Fibroblast of villous mesenchyme (primary cell): ENCODE measurements around the gene KCNH2. TPM values are rescaled to one million over a fixed set of nuclear protein-coding genes. Genes with fewer than 3 reads are reported as not detected.
"Not testable (repeated sequence)": the region's sequence is repeated elsewhere in the genome, so short reads cannot be mapped to it uniquely, and the experiment has no call there.

Experiments
- DNase-seq: peaks from one replicate; pipeline ENCODE4 v3.0.0-alpha.2; 2010; ENCODE audit warnings: low read depth
- H3K4me3 ChIP-seq: 2 replicates; pipeline ENCODE4 v1.5.1; 2011; ENCODE audit warnings: low read depth, mild to moderate bottlenecking, low read length
- total RNA-seq: library from RNA; depleted of rRNA; stranded (reverse); fragments of >200 nt; gene quantifications from 2 replicates; pipeline ENCODE4 v1.2.3, GENCODE V29; 2012
- TF ChIP-seq, protein P1 (sequence below): IDR thresholded peaks from 2 replicates; pipeline ENCODE4 v1.5.1; 2012; ENCODE audit warnings: low read depth, mild to moderate bottlenecking, low read length; ENCODE audit not compliant: insufficient read depth

The KCNH2 gene
- total RNA-seq, 1 donor, result 2.6 TPM

DNA sequence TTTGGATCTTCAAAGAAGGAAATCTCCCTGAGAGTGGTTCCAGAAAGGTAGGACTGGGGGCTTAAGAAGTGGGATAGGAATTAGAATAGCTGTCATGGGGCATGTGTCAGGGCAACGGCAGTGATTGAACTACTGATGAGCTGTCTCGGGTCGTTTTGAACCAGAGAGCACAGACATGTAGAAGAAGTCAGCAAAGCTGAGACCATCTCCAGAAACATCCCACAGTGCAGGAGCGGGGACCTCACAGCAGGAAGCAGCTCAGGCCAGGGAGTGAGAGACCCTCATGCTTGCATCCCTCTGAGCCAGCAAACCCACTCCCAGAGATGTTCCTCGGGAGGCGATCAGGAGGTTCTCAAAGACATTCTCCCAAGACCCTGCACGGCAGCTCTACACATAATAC, 65.7 kb downstream of the KCNH2 start:
- no peak overlapping the region for H3K4me3 ChIP-seq
- no peak for DNase-seq
- TF ChIP-seq, protein P1, sequence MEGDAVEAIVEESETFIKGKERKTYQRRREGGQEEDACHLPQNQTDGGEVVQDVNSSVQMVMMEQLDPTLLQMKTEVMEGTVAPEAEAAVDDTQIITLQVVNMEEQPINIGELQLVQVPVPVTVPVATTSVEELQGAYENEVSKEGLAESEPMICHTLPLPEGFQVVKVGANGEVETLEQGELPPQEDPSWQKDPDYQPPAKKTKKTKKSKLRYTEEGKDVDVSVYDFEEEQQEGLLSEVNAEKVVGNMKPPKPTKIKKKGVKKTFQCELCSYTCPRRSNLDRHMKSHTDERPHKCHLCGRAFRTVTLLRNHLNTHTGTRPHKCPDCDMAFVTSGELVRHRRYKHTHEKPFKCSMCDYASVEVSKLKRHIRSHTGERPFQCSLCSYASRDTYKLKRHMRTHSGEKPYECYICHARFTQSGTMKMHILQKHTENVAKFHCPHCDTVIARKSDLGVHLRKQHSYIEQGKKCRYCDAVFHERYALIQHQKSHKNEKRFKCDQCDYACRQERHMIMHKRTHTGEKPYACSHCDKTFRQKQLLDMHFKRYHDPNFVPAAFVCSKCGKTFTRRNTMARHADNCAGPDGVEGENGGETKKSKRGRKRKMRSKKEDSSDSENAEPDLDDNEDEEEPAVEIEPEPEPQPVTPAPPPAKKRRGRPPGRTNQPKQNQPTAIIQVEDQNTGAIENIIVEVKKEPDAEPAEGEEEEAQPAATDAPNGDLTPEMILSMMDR, result no peak

DNA sequence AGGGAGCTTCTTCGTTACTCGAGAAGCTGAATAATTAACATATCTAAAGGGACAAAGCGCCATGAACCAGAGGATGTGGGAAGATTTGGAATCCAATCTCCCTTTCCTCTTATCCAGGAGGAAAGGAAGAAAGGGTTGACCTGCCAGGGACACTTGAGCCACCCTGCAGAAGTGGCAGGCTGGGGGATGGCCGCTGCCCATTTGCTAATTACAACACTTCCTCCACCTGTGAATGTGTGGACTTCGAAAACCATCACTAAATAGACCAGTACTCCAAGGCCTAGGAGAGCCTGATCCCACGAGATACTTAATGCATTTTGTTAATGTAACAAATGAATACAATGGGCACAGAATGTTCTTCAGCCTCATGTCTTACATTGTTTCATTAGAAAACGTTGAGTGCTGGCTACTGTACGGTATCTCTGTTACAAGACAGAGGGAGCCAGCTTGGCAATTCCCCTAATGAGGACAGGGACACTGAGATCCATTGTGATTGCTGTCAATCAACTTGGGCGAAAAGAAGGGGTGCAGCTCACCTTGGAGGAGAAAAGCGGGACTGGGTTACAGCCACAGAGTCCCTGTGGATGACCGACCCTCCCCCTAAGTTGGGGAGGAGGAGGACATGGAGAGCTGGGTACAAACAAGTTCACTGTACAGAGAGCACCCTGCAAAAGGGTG, 66.4 kb downstream of the KCNH2 start:
- H3K4me3 ChIP-seq, result no peak overlapping the region
- DNase-seq, result no peak
- TF ChIP-seq, protein P1, result no peak

DNA sequence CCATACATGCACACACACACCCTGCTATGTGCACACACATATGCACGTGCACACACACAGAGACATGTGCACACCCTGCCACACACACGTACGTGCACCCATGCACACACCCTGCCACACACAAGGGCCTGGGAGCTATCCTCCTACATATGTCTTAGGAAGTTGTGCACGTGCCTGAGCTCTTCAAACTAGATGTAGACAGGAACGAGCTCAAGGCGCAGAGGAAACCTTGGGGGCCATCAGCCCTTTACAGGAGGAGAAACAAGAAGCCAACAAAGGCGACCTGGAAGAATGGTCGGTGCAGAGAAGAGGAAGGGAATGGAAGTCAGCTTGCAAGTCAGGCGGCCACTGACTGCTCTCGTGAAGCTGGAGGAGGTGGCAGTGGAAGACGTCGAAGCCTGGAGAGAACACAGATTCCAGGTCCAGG, 67.1 kb downstream of the KCNH2 start:
- H3K4me3 ChIP-seq, result no peak overlapping the region
- TF ChIP-seq, protein P1, result no peak
- DNase-seq, result no peak

DNA sequence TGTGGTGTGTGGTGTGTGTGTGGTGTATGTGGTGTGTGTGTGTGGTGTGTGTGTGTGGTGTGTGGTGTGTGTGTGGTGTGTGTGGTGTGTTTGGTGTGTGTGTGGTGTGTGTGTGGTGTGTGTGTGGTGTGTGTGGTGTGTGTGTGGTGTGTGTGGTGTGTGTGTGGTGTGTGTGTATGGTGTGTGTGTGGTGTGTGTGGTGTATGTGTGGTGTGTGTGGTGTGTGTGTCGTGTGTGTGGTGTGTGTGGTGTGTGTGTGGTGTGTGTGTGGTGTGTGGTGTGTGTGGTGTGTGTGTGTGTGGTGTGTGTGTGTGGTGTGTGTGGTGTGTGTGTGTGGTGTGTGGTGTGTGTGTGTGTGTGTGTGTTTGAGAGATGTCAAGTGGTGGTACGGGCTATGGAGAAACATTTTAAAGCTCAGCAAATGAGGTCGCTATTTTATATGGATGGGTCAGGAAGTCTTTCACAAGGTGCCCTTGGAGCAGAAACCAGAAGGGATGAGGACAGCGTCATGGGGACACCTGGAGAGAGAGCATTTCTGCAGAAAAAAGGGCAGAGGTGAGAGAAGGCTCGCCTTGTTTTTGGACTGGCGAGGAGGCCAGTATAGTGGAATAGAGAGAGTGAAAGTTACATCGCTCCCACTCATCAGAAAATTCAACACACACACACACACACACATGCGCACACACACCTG, 67.7 kb downstream of the KCNH2 start:
- not testable (repeated sequence) for H3K4me3 ChIP-seq, DNase-seq

DNA sequence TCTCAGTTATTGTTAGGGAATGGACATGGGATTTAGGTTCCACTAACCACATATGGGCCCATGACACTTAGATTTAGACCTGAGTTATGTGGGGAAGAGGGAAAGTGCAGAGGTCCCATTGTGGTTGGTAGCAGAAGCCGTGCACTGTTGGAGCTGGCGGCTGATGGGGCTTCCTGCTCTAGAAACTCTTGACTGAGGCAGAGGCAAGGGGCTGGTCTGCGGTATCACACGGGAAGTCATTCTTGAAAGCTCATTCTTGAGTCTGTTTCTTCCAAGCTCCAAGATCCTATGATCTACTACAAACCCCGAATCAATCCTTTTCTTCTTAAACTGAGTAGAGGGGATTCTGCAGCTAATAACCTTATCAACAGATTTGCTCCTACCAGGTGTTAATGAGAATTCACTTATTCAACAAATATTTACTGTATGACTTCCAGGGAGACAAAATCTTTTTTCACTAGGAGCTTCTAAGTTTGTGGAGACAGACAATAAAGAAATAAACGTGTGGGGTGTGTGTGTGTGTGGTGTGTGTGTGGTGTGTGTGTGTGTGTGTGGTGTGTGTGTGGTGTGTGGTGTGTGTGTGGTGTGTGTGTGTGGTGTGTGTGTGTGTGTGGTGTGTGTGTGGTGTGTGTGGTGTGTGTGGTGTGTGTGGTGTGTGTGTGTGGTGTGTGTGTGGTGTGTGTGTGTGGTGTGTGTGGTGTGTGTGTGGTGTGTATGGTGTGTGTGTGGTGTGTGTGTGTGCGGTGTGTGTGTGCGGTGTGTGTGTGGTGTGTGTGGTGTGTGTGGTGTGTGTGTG, 68.7 kb downstream of the KCNH2 start:
- no peak overlapping the region for H3K4me3 ChIP-seq
- DNase-seq, result no peak
- TF ChIP-seq, protein P1, result no peak

DNA sequence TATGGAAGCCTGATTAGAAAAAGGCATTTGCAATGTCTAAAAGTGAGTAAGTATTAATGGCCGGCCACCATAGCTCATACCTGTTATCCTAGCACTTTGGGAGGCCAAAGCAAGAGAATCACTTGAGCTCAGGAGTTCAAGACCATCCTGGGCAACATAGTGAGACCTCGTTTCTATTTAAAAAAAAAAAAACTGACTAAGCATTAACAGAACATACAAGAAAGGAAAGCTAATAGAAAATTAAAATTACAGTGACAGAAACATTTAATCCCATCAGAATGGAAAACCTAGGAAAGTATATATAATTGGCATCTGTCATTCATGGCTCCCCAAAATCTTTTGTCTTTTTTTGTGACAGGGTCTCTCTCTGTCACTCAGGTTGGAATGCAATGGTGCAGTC, 69.9 kb downstream of the KCNH2 start:
- H3K4me3 ChIP-seq, result no peak overlapping the region
- TF ChIP-seq, protein P1, result no peak
- no peak for DNase-seq
